Natural killer cell treated with Interleukin-12 subunit alpha and Interleukin-12 subunit beta and Interleukin-15 and Interleukin-18, amount 100 ng/mL, for 72 hours (primary cell): Measurements from ENCODE around the gene ZNF564. TPM values are rescaled to one million over a fixed set of nuclear protein-coding genes. Genes with fewer than 3 reads are reported as not detected.
A peak's percentile ranks its signal among the peaks of the same experiment; 100 is the strongest.
"Not testable (repeated sequence)": the region's sequence is repeated elsewhere in the genome, so short reads cannot be mapped to it uniquely, and the experiment has no call there.

Experiments
- ATAC-seq, 2 donors: fragments of 150-1000 bp; cut with Tn5 transposase in 1 of 2; sonication (Bioruptor Pico), chemical (Tn5 transposase) in 1 of 2; 2 replicates each; pipeline ENCODE4 v1.10.0; 2021
- DNase-seq: peaks from one replicate; pipeline ENCODE4 v3.0.0; 2022; ENCODE audit warnings: low spot score
- H3K27ac Mint-ChIP-seq, 2 donors: 1 replicate in 1 of 2; 2 replicates in 1 of 2; pipeline ENCODE4 v1.8.0; 2022; ENCODE audit warnings: mixed read lengths in 2 of 2, mild to moderate bottlenecking in 1 of 2, moderate library complexity in 1 of 2
- H3K27me3 Mint-ChIP-seq, 2 donors: 1 replicate in 1 of 2; 2 replicates in 1 of 2; pipeline ENCODE4 v1.8.0; 2022; ENCODE audit warnings: mixed read lengths in 2 of 2
- H3K36me3 Mint-ChIP-seq: one replicate; pipeline ENCODE4 v1.8.0; 2022; ENCODE audit warnings: mixed read lengths
- H3K4me1 Mint-ChIP-seq, 2 donors: 1 replicate in 1 of 2; 2 replicates in 1 of 2; pipeline ENCODE4 v1.8.0; 2022; ENCODE audit warnings: low read depth in 2 of 2, mixed read lengths in 2 of 2, mild to moderate bottlenecking in 1 of 2
- H3K4me3 Mint-ChIP-seq: one replicate; pipeline ENCODE4 v1.8.0; 2022; ENCODE audit warnings: mixed read lengths
- H3K9me3 Mint-ChIP-seq: 2 replicates; pipeline ENCODE4 v1.8.0; 2022; ENCODE audit warnings: mixed read lengths
- total RNA-seq, 2 donors: library from RNA; stranded (reverse); gene quantifications; one replicate each; pipeline ENCODE4 v1.2.3, GENCODE V29; 2022

The ZNF564 gene
- total RNA-seq, result 10 to 100 TPM; 12.5 to 13.2 TPM

DNA sequence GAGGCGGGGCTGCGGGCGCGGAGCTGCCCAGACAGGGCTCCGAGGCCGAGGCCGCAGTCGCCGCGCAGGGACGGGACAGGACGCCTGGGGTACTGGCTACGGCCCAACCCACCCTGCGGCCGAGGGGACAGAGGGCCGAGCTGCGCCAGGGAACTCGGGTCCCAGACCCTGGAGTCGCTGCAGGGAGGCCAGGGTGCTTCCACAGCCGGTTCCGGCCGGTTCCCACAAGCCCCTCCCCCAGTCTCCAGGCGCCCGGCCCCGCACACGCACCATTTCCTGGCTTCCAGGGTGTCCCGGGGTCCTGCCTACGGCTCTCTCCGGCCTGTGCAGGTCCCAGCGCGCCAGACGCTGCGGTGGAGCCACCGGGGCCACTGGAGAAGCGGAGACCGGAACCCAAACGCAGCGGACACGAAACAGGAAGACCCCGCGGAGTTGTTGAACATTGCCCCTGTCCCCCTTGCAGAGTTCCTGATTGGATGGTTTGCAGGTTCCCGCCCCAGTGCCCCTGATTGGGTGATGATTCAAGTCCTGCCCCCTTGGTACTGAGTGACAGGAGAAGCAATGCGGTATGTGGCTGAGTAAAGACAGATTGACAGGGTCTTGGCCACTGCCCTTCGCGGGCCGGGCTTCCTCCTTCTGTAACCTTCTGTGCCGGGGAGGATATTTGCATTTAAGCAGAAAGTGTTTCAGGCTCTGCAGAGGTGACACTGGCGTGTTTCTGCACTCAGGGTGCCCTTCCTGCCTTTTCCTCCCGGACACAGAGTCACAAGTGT, at the start of gene ZNF564:
Gene ZNF564 (minus strand): TSS at position 423 of the 773 bp plus-strand sequence. CDS start 150 bp downstream, at position 273.
- peak within 1 kb of the TSS; percentile 87 to 97 for H3K27ac Mint-ChIP-seq
- no peaks in the 10 kb centered on the region for H3K9me3 Mint-ChIP-seq
- H3K4me1 Mint-ChIP-seq, result peaks cover 41 to 45% of the 10 kb centered on the region in 2 donors
- no peaks in the 10 kb centered on the region for H3K36me3 Mint-ChIP-seq
- peak within 1 kb of the TSS; percentile 97 for H3K4me3 Mint-ChIP-seq
- ATAC-seq (peak; percentile 99 to 100), DNase-seq (peak; percentile 96)
- peaks cover 0 to 4% of the 10 kb centered on the region in 2 donors for H3K27me3 Mint-ChIP-seq

DNA sequence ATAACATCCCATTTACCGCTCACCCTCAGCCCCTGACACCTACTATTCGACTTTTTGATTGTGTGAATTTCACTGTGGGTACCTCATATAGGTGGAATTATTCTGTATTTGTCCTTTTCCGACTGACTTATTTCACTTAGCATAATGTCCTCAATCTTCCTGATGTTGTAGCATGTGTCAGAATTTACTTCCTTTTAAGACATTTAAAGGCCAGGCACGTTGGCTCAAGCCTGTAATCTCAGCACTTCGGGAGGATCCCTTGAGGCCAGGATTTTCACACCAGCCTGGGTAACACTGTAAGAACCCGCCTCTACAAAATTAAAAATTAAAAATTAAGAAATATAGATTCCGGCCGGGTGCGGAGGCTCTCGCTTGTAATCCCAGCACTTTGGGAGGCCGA, 46.3 kb upstream of the ZNF564 start:
- Mint-ChIP-seq H3K27ac (no peak overlapping the region), H3K4me3 (no peak overlapping the region), H3K9me3 (no peaks in the 10 kb centered on the region), H3K36me3 (no peaks in the 10 kb centered on the region), H3K27me3 (no peaks in the 10 kb centered on the region), H3K4me1 (peaks cover 0 to 3% of the 10 kb centered on the region in 2 donors)
- DNase-seq (no peak), ATAC-seq (no peak)

- Mint-ChIP-seq H3K4me3 (no peak overlapping the region), H3K27me3 (no peaks in the 10 kb centered on the region), H3K27ac (no peak overlapping the region), H3K4me1 (peaks cover 0 to 3% of the 10 kb centered on the region in 2 donors), H3K36me3 (no peaks in the 10 kb centered on the region), H3K9me3 (no peaks in the 10 kb centered on the region)
- ATAC-seq, result no peak
- no peak for DNase-seq
These were observed 45.8 kb upstream of the ZNF564 start for GRCh38 chr19:12596927-12597548.

- H3K36me3 Mint-ChIP-seq, result no peaks in the 10 kb centered on the region
- H3K4me1 Mint-ChIP-seq, result peaks cover 0 to 3% of the 10 kb centered on the region in 2 donors
- H3K4me3 Mint-ChIP-seq, result no peak overlapping the region
- H3K27ac Mint-ChIP-seq, result no peak overlapping the region
- DNase-seq (no peak), ATAC-seq (no peak)
- no peaks in the 10 kb centered on the region for H3K27me3 Mint-ChIP-seq
- H3K9me3 Mint-ChIP-seq, result no peaks in the 10 kb centered on the region
These were observed 45.2 kb upstream of the ZNF564 start for GRCh38 chr19:12596485-12596884.

- H3K9me3 Mint-ChIP-seq, result no peaks in the 10 kb centered on the region
- H3K4me3 Mint-ChIP-seq, result no peak overlapping the region
- no peaks in the 10 kb centered on the region for H3K27me3 Mint-ChIP-seq
- H3K4me1 Mint-ChIP-seq, result peaks cover 0 to 2% of the 10 kb centered on the region in 2 donors
- no peak for DNase-seq
- H3K36me3 Mint-ChIP-seq, result peaks cover 32% of the 10 kb centered on the region
- no peak for ATAC-seq
- H3K27ac Mint-ChIP-seq, result no peak overlapping the region
These were observed 29.8 kb upstream of the ZNF564 start for GRCh38 chr19:12581100-12581499.

- no peak overlapping the region for H3K4me3 Mint-ChIP-seq
- H3K27ac Mint-ChIP-seq, result no peak overlapping the region
- DNase-seq (no peak), ATAC-seq (no peak)
- no peaks in the 10 kb centered on the region for H3K27me3 Mint-ChIP-seq
- peaks cover 32% of the 10 kb centered on the region for H3K36me3 Mint-ChIP-seq
- H3K4me1 Mint-ChIP-seq, result peaks cover 0 to 2% of the 10 kb centered on the region in 2 donors
- no peaks in the 10 kb centered on the region for H3K9me3 Mint-ChIP-seq
These were observed 29.0 kb upstream of the ZNF564 start for GRCh38 chr19:12580180-12580694.

GRCh38 chr19:12578641-12579040, 27.4 kb upstream of the ZNF564 start:
- H3K4me1 Mint-ChIP-seq, result peaks cover 7% of the 10 kb centered on the region in 2 donors
- no peak for ATAC-seq
- H3K27me3 Mint-ChIP-seq, result no peaks in the 10 kb centered on the region
- no peak overlapping the region for H3K27ac Mint-ChIP-seq
- H3K9me3 Mint-ChIP-seq, result no peaks in the 10 kb centered on the region
- peaks cover 29% of the 10 kb centered on the region for H3K36me3 Mint-ChIP-seq
- no peak overlapping the region for H3K4me3 Mint-ChIP-seq
- DNase-seq, result no peak

GRCh38 chr19:12574036-12574435, 22.8 kb upstream of the ZNF564 start:
- no peak overlapping the region for H3K4me3 Mint-ChIP-seq
- peaks cover 7% of the 10 kb centered on the region in 2 donors for H3K4me1 Mint-ChIP-seq
- DNase-seq, result no peak
- H3K27ac Mint-ChIP-seq, result no peak overlapping the region
- H3K36me3 Mint-ChIP-seq, result peaks cover 7% of the 10 kb centered on the region
- H3K9me3 Mint-ChIP-seq, result no peaks in the 10 kb centered on the region
- no peak for ATAC-seq
- no peaks in the 10 kb centered on the region for H3K27me3 Mint-ChIP-seq

- no peaks in the 10 kb centered on the region for H3K36me3 Mint-ChIP-seq
- H3K4me3 Mint-ChIP-seq, result no peak overlapping the region
- no peaks in the 10 kb centered on the region for H3K9me3 Mint-ChIP-seq
- no peak overlapping the region for H3K27ac Mint-ChIP-seq
- ATAC-seq, result no peak
- H3K27me3 Mint-ChIP-seq, result no peaks in the 10 kb centered on the region
- H3K4me1 Mint-ChIP-seq, result peaks cover 5 to 6% of the 10 kb centered on the region in 2 donors
- no peak for DNase-seq
These were observed 16.7 kb upstream of the ZNF564 start for GRCh38 chr19:12567951-12568350.

GRCh38 chr19:12566380-12566779, 15.1 kb upstream of the ZNF564 start:
- not testable (repeated sequence) for H3K4me3 Mint-ChIP-seq, DNase-seq, H3K27ac Mint-ChIP-seq, H3K9me3 Mint-ChIP-seq, H3K4me1 Mint-ChIP-seq, ATAC-seq, H3K27me3 Mint-ChIP-seq, H3K36me3 Mint-ChIP-seq

DNA sequence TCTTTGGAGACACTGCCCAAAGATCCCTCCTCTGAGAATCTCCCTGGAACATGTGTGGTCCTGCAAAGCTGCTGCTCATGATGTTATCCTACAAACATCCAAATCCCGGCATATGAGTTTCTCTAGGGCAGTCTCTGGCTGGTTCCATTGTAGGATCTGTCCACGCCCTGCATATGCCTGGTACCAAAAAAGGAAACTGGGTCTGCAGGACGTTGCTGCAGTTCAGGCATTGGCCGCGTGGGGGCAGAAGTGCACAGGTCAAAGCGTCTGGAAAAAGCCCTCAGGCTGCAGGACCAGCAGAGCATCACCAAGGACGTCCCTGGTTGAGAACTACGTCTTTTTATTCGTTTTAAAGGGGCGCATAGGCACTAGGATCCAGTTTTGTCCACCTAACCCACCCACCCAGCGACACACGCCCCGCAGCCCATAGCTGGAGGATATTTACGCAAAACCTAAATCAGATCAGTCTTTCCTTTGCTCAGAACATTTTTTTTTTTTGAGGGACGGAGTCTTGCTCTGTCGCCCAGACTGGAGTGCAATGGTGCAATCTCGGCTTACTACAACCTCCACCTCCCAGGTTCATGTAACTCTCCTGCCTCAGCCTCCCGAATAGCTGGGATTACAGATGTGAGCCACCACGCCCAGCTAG, 12.9 kb upstream of the ZNF564 start:
- no peak overlapping the region for H3K4me3 Mint-ChIP-seq

DNA sequence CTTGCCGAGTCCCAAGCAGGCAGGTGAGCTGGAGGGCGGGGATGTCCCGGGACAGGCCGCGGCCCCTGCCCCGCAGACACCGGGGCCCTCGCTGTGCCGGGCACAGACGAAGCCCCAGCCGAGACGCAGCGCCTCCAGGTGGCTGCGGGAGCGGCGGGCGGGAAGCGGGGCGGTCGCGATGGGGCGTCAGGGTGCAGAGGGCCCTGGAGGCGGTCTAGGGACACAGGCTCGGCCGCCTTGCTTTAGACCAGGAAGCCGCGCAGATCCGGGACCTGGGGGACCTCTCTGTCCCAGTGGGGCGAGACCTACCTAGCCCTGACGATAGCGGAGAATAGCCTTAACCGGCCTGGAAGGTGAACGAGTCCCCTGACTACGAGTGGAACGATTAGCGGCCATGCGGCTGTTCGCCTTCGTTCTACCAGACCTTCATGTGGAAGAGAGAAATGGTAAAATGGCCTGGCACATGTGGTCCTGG, 4.2 kb upstream of the ZNF564 start:
- Mint-ChIP-seq H3K27ac (no peak overlapping the region), H3K36me3 (no peaks in the 10 kb centered on the region), H3K4me3 (no peak overlapping the region), H3K4me1 (peaks cover 20% of the 10 kb centered on the region in 2 donors), H3K27me3 (peaks cover 0 to 4% of the 10 kb centered on the region in 2 donors), H3K9me3 (no peaks in the 10 kb centered on the region)
- no peak for ATAC-seq
- no peak for DNase-seq

More for the DNA sequence above, 12.9 kb upstream of the ZNF564 start:
- Mint-ChIP-seq H3K27me3 (no peaks in the 10 kb centered on the region), H3K9me3 (no peaks in the 10 kb centered on the region), H3K4me1 (peaks cover 5 to 6% of the 10 kb centered on the region in 2 donors), H3K36me3 (no peaks in the 10 kb centered on the region), H3K27ac (no peak overlapping the region)
- DNase-seq, result peak; percentile 87
- peak; percentile 84 to 90 for ATAC-seq

GRCh38 chr19:12546903-12547302, 4.4 kb downstream of the ZNF564 start:
- H3K27me3 Mint-ChIP-seq, result no peaks in the 10 kb centered on the region
- H3K4me1 Mint-ChIP-seq, result peaks cover 55% of the 10 kb centered on the region in 2 donors
- ATAC-seq (no peak), DNase-seq (no peak)
- peak overlapping the region in 1 of 2 donors; percentile 78 for H3K27ac Mint-ChIP-seq
- no peak overlapping the region for H3K4me3 Mint-ChIP-seq
- peaks cover 12% of the 10 kb centered on the region for H3K36me3 Mint-ChIP-seq
- peaks cover 4% of the 10 kb centered on the region for H3K9me3 Mint-ChIP-seq
